ENCODE results near the gene SLC12A2.

- TF ChIP-seq, protein P1, sequence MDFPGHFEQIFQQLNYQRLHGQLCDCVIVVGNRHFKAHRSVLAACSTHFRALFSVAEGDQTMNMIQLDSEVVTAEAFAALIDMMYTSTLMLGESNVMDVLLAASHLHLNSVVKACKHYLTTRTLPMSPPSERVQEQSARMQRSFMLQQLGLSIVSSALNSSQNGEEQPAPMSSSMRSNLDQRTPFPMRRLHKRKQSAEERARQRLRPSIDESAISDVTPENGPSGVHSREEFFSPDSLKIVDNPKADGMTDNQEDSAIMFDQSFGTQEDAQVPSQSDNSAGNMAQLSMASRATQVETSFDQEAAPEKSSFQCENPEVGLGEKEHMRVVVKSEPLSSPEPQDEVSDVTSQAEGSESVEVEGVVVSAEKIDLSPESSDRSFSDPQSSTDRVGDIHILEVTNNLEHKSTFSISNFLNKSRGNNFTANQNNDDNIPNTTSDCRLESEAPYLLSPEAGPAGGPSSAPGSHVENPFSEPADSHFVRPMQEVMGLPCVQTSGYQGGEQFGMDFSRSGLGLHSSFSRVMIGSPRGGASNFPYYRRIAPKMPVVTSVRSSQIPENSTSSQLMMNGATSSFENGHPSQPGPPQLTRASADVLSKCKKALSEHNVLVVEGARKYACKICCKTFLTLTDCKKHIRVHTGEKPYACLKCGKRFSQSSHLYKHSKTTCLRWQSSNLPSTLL (IDR thresholded peaks at IDR 0.05): no peak
- TF ChIP-seq ZNF551 (CRISPR knock-in tag; IDR thresholded peaks at IDR 0.05) (no peak), THRAP3 (IDR thresholded peaks at IDR 0.05; ENCODE audit: borderline replicate concordance) (no peak), EZH2 (IDR thresholded peaks at IDR 0.05; ENCODE audit: borderline replicate concordance, low read depth, low read length) (no peak), NR4A1 (CRISPR knock-in tag; IDR thresholded peaks at IDR 0.05) (no peak), NR4A1 (tag; IDR thresholded peaks at IDR 0.05) (no peak), SIX5 (IDR thresholded peaks at IDR 0.05; ENCODE audit: borderline replicate concordance in 1 of 2, insufficient read depth in 1 of 2, low read depth in 1 of 2, low read length in 2 of 2) (no peak), MAZ (CRISPR knock-in tag; conservative IDR thresholded peaks at IDR 0.05 in 1 of 2, IDR thresholded peaks at IDR 0.05 in 1 of 2) (no peak), RNF2 (IDR thresholded peaks at IDR 0.05) (no peak), SREBF2 (CRISPR knock-in tag; IDR thresholded peaks at IDR 0.05) (no peak)
- TF ChIP-seq, protein P2, sequence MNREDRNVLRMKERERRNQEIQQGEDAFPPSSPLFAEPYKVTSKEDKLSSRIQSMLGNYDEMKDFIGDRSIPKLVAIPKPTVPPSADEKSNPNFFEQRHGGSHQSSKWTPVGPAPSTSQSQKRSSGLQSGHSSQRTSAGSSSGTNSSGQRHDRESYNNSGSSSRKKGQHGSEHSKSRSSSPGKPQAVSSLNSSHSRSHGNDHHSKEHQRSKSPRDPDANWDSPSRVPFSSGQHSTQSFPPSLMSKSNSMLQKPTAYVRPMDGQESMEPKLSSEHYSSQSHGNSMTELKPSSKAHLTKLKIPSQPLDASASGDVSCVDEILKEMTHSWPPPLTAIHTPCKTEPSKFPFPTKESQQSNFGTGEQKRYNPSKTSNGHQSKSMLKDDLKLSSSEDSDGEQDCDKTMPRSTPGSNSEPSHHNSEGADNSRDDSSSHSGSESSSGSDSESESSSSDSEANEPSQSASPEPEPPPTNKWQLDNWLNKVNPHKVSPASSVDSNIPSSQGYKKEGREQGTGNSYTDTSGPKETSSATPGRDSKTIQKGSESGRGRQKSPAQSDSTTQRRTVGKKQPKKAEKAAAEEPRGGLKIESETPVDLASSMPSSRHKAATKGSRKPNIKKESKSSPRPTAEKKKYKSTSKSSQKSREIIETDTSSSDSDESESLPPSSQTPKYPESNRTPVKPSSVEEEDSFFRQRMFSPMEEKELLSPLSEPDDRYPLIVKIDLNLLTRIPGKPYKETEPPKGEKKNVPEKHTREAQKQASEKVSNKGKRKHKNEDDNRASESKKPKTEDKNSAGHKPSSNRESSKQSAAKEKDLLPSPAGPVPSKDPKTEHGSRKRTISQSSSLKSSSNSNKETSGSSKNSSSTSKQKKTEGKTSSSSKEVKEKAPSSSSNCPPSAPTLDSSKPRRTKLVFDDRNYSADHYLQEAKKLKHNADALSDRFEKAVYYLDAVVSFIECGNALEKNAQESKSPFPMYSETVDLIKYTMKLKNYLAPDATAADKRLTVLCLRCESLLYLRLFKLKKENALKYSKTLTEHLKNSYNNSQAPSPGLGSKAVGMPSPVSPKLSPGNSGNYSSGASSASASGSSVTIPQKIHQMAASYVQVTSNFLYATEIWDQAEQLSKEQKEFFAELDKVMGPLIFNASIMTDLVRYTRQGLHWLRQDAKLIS (CRISPR knock-in tag; IDR thresholded peaks at IDR 0.05): no peak
Observed at GRCh38 chr5:128053291-128053954, 30.1 kb upstream of the SLC12A2 start.
